Mucosa of rectum (tissue), 2 donors: Measurements from ENCODE around the gene AKT1S1.

Experiments used
- H3K27ac ChIP-seq, 2 donors: one replicate each; pipeline ENCODE4 v1.7.0; 2013; ENCODE audit warnings: inconsistent platforms in 2 of 2, low read depth in 2 of 2, low read length in 2 of 2
- H3K27me3 ChIP-seq, 2 donors: one replicate each; pipeline ENCODE4 v1.7.0; 2013; ENCODE audit warnings: low read length in 2 of 2; ENCODE audit not compliant: control insufficient read depth in 2 of 2, insufficient read depth in 2 of 2
- H3K36me3 ChIP-seq, 2 donors: one replicate each; pipeline ENCODE4 v1.7.0; 2013; ENCODE audit warnings: low read length in 2 of 2; ENCODE audit not compliant: control insufficient read depth in 2 of 2, insufficient read depth in 2 of 2
- H3K4me1 ChIP-seq, 2 donors: one replicate each; pipeline ENCODE4 v1.7.0; 2013; ENCODE audit warnings: low read length in 2 of 2, mild to moderate bottlenecking in 1 of 2; ENCODE audit not compliant: control insufficient read depth in 2 of 2, insufficient read depth in 2 of 2
- H3K4me3 ChIP-seq, 2 donors: one replicate each; pipeline ENCODE4 v1.7.0; 2013; ENCODE audit warnings: low read length in 2 of 2
- H3K9ac ChIP-seq, 2 donors: one replicate each; pipeline ENCODE4 v1.7.0; 2013; ENCODE audit warnings: low read length in 2 of 2, low read depth in 1 of 2, mild to moderate bottlenecking in 1 of 2
- H3K9me3 ChIP-seq, 2 donors: one replicate each; pipeline ENCODE4 v1.7.0; 2013; ENCODE audit warnings: low read length in 2 of 2; ENCODE audit not compliant: control insufficient read depth in 2 of 2
- donor health status: healthy.
- donor health status: Normal muscosa, but diverticular disease.

Gene AKT1S1

GRCh38 chr19:49906879-49907564 lies 29.9 kb upstream of the AKT1S1 start:
- H3K4me1 ChIP-seq, result peaks cover 0 to 2% of the 10 kb centered on the region in 2 donors
- H3K9me3 ChIP-seq, result no peaks in the 10 kb centered on the region
- H3K27ac ChIP-seq, result no peak overlapping the region
- peaks cover 19 to 31% of the 10 kb centered on the region in 2 donors for H3K36me3 ChIP-seq
- no peak overlapping the region for H3K4me3 ChIP-seq
- no peaks in the 10 kb centered on the region for H3K27me3 ChIP-seq
- no peak overlapping the region for H3K9ac ChIP-seq

GRCh38 chr19:49904136-49904535 lies 27.0 kb upstream of the AKT1S1 start:
- peaks cover 18 to 22% of the 10 kb centered on the region in 2 donors for H3K36me3 ChIP-seq
- H3K9ac ChIP-seq, result no peak overlapping the region
- H3K9me3 ChIP-seq, result no peaks in the 10 kb centered on the region
- no peak overlapping the region for H3K4me3 ChIP-seq
- no peaks in the 10 kb centered on the region for H3K27me3 ChIP-seq
- H3K4me1 ChIP-seq, result no peaks in the 10 kb centered on the region
- no peak overlapping the region for H3K27ac ChIP-seq

GRCh38 chr19:49896863-49897621 lies 19.9 kb upstream of the AKT1S1 start, which contains the start of gene IL4I1:
Gene IL4I1 (minus strand): TSS chr19:49896887. CDS start chr19:49896160, 727 bp downstream.
- H3K9ac ChIP-seq, result no peak within 1 kb of the TSS
- H3K9me3 ChIP-seq, result no peaks in the 10 kb centered on the region
- H3K4me1 ChIP-seq, result peaks cover 3 to 7% of the 10 kb centered on the region in 2 donors
- no peaks in the 10 kb centered on the region for H3K36me3 ChIP-seq
- peak within 1 kb of the TSS; percentile 37 to 48 for H3K27ac ChIP-seq
- H3K4me3 ChIP-seq, result peak within 1 kb of the TSS in 1 of 2 donors; percentile 16
- no peaks in the 10 kb centered on the region for H3K27me3 ChIP-seq

GRCh38 chr19:49895566-49896297 lies 18.6 kb upstream of the AKT1S1 start:
- Histone ChIP-seq H3K36me3 (no peaks in the 10 kb centered on the region), H3K27ac (peak overlapping the region in 1 of 2 donors; percentile 16), H3K27me3 (no peaks in the 10 kb centered on the region), H3K9me3 (no peaks in the 10 kb centered on the region), H3K9ac (no peak overlapping the region), H3K4me3 (no peak overlapping the region), H3K4me1 (peaks cover 3 to 7% of the 10 kb centered on the region in 2 donors)

- H3K4me3 ChIP-seq, result no peak overlapping the region
- H3K9ac ChIP-seq, result no peak overlapping the region
- H3K36me3 ChIP-seq, result no peaks in the 10 kb centered on the region
Measured at GRCh38 chr19:49894879-49895565, 17.9 kb upstream of the AKT1S1 start.

GRCh38 chr19:49894011-49894664 lies 17.0 kb upstream of the AKT1S1 start:
- Histone ChIP-seq H3K36me3 (no peaks in the 10 kb centered on the region), H3K27me3 (no peaks in the 10 kb centered on the region), H3K4me3 (no peak overlapping the region), H3K4me1 (peaks cover 7 to 13% of the 10 kb centered on the region in 2 donors), H3K9me3 (no peaks in the 10 kb centered on the region), H3K9ac (no peak overlapping the region), H3K27ac (no peak overlapping the region)

More at GRCh38 chr19:49894879-49895565, 17.9 kb upstream of the AKT1S1 start:
- Histone ChIP-seq H3K27me3 (no peaks in the 10 kb centered on the region), H3K9me3 (no peaks in the 10 kb centered on the region), H3K27ac (no peak overlapping the region), H3K4me1 (peaks cover 7 to 10% of the 10 kb centered on the region in 2 donors)

- Histone ChIP-seq H3K9me3 (no peaks in the 10 kb centered on the region), H3K27me3 (no peaks in the 10 kb centered on the region), H3K4me3 (no peak overlapping the region), H3K36me3 (no peaks in the 10 kb centered on the region), H3K9ac (no peak overlapping the region), H3K4me1 (peaks cover 7 to 13% of the 10 kb centered on the region in 2 donors), H3K27ac (no peak overlapping the region)
Measured at GRCh38 chr19:49892716-49893115, 15.6 kb upstream of the AKT1S1 start.

- H3K27me3 ChIP-seq, result no peaks in the 10 kb centered on the region
- peaks cover 4 to 6% of the 10 kb centered on the region in 2 donors for H3K4me1 ChIP-seq
- H3K9me3 ChIP-seq, result no peaks in the 10 kb centered on the region
- no peak overlapping the region for H3K4me3 ChIP-seq
- no peak overlapping the region for H3K27ac ChIP-seq
- no peak overlapping the region for H3K9ac ChIP-seq
- H3K36me3 ChIP-seq, result no peaks in the 10 kb centered on the region
Measured at GRCh38 chr19:49891393-49891792, 14.2 kb upstream of the AKT1S1 start.
